ENCODE data around the gene RTN3.
"Not testable (repeated sequence)": the region's sequence is repeated elsewhere in the genome, so short reads cannot be mapped to it uniquely, and the experiment has no call there.

The RTN3 gene

DNA sequence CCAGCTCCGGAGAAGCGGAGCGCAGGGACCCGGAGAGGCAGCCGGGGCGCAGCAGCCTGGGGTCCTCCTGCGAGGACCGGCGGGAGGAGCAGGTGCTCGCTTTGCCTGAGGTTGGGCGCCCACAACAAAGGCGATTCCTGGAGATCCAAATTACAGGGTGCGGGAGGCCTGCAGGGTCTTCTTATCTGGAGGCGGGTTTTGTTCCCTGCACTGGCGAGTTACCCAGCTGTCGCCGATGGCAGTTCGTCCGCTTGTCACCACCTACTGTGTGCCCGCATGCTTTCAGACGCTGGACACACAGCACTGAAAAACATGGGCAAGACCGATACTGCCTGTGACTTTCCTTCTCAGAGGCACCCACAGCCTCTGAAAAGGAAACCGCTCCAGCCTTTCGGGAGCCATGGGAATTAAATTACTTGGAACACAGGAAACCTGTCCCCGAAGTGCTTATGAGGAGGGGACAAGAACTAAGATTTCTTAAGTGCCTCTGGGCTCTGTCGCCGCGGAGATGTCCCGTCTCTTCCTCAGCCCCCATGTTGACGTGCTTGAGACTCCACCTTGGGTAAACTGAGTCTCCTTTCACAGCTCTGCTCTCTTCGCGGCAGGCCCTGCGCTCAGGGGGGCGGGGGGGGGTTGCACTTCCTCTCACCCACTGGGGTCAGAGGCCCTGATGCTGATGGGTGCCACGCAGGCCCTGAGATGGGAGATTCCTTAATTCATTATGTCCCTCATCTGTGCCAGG is 88.6 kb downstream of the RTN3 start:
- no peak for DNase-seq

DNA sequence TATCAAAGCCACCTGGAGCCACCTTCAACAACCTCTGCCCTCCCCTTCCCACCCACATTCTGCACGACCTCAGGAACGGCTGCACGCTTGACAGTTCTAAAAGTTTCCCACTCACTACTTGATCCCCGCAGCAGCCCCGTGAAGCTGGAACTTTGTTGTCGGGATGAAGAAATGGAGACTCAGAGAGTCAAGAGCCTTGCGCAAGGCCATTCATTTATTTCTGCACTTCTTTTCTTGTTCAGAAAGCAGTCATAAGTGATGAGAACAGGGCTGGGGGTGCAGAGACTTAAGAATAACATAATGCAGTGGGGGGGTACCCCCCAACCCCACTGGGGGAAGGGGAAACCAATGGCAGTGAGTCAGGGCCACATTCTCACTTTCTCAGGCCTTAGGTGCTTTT is 89.5 kb downstream of the RTN3 start:
- DNase-seq = no peak

DNA sequence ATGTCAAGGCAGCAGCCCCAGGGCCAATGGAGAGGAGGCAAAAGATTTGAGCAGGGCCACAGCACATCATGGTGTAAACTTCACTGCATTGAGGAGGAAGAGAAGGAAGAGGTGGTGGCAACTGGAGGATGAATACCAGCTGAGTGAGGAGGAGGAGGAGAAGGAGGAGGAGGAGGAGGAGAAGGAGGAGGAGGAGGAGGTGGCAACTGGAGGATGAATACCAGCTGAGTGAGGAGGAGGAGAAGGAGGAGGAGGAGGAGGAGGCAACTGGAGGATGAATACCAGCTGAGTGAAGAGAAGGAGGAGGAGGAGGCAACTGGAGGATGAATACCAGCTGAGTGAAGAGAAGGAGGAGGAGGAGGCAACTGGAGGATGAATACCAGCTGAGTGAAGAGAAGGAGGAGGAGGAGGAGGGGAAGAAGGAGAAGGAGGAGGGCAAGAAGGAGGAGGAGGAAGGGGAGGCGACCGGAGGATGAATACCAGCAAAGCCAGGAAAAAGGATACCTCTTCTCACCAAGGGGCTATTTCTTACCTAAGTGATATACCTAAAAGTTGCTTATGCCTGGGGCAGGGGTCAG is 90.5 kb downstream of the RTN3 start:
- DNase-seq = not testable (repeated sequence)

DNA sequence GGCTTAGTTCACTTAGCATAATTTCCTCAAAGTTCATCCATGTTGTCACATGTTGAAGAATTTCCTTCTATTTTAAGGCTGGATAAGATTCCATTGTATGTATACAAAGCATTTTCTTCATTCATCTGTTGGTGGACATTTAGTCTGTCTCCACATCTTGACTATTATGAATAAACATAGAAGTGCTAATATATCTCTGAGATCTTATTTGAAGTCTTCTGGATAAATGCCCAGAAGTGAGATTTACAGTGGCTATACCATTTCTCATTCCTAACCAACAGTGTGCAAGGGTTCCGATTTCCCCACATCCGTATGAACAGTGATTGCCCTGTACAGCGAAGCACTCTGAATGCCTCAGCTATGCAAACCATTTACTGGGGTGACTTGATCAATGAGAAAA is 93.9 kb downstream of the RTN3 start:
- no peak for DNase-seq

- DNase-seq = no peak
Measured at GRCh38 chr11:63779039-63779438, 97.7 kb downstream of the RTN3 start.

- no peak for DNase-seq
Measured at GRCh38 chr11:63782749-63783148, 101.4 kb downstream of the RTN3 start.

GRCh38 chr11:63783925-63784592 is 102.8 kb downstream of the RTN3 start:
- no peak for DNase-seq

DNA sequence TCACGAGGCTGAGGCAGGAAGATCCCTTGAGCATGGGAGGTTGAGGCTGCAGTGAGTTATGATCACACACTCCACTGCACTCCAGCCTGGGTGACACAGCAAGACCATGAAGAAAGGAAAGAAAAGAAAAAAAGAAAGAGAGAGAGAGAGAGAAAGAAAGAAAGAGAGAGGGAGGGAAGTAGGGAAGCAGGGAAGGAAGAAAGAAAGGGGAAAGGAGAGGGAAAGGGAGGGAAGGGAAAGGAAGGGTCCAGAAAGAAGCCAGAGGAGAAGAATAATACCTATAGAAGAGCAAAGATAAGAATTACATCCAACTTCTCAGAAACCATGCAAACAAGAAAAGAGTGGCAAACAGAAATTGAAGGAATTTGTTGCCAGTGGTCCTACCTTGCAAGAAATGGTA is 104.5 kb downstream of the RTN3 start:
- no peak for DNase-seq

GRCh38 chr11:63791495-63792167 is 110.3 kb downstream of the RTN3 start:
- DNase-seq = no peak

GRCh38 chr11:63793161-63793560 is 111.9 kb downstream of the RTN3 start:
- no peak for DNase-seq

- DNase-seq = no peak
Measured at GRCh38 chr11:63795066-63795465, 113.8 kb downstream of the RTN3 start.

GRCh38 chr11:63800921-63801320 is 119.6 kb downstream of the RTN3 start:
- DNase-seq = no peak

GRCh38 chr11:63802637-63803414 is 121.5 kb downstream of the RTN3 start:
- DNase-seq = no peak

DNA sequence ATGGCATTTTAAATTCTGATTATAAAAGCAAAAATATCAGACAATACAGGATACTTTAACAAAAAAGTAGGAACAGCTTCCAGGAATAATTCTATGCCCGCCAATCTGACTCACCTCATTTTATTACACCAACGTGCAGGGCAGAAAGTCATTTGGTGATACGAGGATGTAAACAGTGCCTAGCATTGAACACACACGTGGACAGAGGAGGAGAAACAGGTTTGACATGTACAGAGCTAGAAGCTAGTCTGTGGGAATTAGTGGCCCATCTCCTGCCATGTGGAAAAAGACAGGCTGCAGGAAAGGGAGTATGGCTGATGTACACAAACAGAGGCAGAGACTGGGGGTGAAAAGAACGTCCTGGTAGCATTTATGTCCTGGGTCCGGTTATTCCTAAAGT is 123.0 kb downstream of the RTN3 start:
- no peak for DNase-seq

DNA sequence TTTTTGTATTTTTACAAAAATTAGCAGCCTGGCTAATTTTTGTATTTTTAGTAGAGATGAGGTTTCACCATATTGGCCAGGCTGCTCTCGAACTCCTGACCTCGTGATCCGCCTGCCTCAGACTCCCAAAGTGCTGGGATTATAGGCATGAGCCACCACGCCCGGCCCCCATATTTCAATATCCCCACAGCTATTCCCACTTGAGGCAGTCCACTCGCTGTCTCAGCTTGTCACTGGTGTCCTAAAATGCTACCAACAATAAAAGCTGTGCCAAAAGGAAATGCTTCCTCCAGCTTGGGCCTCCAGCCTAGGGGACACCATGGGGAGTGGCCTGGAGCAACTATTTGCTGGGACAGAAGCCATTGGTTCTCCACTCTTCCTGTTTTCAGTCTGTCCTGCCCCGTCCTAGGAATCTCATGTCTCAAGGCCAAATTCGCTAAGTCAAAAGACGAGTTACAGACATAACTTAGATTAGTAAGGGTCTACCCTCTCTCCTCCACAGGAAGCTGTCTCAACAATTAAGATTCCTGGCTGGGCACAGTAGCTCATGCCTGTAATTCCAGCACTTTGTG is 124.6 kb downstream of the RTN3 start:
- DNase-seq = no peak

All from SHP77 (cell line).